Cerebellar cortex (tissue), 1 donor: Measurements from ENCODE around the gene VAMP4.

Experiments
- DNase-seq: peaks from one replicate; pipeline ENCODE4 v3.0.0-alpha.2; 2015; ENCODE audit warnings: low spot score

The VAMP4 gene, protein sequence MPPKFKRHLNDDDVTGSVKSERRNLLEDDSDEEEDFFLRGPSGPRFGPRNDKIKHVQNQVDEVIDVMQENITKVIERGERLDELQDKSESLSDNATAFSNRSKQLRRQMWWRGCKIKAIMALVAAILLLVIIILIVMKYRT

DNA sequence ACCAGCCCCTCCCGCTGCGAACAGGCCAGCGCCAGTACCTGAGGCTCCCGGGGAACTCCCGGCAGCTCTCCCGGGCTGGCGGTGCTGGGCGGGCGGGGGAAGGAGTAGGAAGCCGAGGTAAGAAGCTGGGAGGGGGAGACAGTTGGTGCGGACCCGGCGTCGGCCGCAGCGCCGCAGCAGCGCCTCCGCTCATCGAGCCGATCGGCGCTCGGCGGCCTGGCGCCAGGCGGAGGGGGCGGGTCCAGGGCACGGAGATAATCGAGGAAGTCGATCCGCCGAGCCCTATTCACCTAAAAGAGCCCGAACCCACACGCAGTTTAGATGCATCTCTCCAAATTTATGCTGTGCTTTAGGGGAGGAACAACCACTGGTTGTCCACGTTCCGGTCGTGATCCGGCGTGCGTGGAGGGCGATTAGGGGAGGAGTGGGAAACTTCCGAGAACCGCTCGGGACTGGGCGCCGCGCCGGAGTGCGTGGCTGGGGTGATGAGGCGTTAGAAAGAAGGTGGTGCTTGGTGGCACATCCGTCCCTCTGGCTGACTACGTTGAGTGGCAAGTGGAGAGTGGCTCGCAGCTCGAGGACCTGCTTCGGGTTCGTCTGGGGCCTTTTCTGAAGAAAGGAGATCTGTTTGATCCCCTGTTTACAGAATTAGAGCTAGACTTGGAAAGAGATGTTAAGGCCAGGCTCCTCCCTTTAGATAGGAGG is at the start of gene VAMP4:
VAMP4 (minus strand) TSS at position 194 of the 705 bp plus-strand sequence. CDS start 3,651 bp downstream, outside the sequence.
- peak; percentile 86 for DNase-seq

DNA sequence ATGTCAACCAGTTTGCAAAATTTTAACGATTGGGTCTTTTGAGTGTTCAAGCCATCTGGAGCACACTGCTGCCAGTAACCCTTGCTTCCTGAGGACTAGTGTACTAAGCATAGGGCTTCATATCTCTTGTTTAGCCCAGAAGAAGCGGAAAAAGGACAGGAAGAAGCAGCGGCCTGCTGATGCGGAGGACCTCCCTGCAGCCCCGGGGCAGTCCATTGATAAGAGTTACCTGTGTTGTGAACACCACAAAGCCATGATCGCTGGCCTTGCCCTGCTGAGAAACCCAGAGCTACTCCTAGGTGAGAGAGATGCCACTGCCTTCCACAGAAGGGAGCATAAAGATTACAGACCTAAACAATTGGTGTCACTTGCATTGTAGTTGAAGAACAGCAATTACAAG is 48.5 kb upstream of the VAMP4 start:
- DNase-seq: no peak

DNA sequence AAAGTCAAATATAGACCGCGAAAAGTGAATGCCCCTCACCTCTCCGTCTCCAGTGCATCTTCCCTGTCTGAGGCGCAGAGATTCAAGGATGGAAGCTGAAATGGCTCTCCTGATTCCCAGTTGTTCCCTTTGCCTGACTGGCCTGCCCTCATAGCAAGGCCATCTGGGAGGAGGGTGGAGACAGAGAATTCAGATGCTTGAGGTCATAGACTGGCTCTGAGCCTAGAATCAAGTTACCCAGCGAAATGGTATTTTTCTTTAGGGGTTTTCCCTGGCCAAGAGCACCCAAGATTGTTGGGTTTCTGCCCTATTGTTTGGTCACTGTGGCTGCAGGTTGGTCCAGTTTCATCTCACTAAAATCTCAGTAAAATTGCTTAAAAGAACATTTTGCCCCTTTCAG is 46.8 kb upstream of the VAMP4 start:
- no peak for DNase-seq

DNA sequence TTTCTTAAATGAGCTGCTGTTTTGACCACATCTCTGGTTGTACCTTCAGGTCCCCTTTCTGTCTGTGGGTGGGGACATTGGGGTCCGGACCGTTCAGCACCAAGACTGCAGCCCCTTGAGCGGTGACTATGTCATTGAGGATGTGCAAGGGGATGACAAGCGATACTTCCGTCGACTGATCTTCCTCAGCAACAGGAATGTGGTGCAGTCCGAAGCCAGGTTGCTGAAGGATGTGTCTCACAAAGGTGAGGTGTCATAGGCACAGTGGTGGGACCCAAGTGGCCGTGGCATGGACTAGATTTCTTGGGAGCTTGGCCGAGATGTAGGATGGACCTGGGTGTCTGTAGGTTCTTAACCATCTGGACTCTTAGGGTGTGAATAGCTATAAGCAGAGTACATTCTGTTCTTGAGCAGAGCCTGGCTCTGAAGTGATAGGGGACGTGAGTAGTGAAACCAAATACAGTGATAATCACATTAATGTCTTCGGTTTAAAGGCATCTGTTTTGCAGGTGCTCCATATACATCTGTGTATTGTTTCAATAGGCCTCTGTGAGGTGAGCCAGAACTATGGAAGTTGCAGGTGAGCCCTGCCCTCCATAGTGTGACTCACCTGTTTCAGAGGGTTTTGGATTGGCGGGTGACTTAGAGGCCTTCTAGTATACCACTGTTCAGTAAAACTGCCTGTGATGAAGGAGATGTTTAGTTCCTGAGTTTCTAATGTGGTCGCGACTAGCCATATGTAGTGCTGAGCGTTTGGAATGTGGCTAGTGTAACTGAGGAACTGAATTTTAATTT is 46.0 kb upstream of the VAMP4 start:
- DNase-seq: no peak

DNA sequence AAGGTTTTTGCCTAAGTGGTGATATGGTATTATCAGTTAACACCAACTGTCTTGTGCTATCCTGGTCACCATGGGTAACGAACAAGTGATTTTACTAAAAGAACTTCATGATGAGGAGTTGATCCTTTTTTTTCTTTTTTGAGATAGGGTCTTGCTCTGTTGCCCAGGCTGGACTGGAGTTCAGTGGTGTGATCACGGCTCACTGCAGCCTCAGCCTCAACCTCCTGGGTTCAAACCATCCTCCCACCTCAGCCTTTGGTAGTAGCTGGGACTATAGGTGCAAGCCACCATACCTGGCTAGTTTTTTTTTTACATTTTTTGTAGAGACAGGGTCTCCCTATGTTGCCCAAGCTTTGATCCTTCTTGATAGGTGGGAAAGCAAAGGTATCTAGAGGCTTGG is 44.7 kb upstream of the VAMP4 start:
- DNase-seq: no peak

DNA sequence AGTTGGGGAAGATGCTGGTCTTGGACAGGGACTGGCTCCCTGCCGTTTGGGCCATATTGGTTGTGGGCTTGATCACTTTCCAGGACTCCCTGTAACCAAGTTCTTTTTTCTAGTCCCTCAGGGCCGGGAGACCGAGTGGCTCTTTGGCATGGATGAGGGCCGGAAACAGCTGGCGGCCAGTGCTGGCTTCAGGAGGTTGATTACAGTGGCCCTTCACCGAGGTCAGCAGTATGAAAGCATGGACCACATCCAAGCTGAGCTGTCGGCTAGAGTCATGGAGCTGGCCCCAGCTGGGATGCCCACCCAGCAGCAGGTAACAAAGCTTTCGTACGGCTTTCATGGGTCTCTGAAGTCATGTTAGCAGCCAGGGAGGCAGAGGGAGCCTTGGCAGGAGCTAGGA is 43.9 kb upstream of the VAMP4 start:
- DNase-seq: no peak

DNA sequence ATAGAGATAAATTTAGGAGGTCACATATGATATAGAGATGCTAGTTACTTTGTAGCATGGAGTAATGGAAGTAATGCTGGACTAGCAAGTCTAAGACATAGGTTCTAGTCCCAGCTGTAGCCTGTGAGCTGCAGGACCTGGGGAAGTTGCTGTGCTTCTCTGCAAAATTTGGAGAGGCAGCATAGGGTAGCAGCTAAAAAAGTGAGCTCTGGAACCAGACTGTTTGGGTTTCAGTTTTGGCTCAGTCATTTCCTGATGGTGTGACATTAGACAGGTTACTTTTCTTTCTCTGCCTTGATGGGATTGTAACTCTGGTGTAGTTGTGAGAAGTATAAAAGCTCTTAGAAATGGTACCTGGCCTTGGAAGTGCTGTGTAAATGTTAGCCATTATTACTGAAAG is 42.9 kb upstream of the VAMP4 start:
- DNase-seq: no peak

DNA sequence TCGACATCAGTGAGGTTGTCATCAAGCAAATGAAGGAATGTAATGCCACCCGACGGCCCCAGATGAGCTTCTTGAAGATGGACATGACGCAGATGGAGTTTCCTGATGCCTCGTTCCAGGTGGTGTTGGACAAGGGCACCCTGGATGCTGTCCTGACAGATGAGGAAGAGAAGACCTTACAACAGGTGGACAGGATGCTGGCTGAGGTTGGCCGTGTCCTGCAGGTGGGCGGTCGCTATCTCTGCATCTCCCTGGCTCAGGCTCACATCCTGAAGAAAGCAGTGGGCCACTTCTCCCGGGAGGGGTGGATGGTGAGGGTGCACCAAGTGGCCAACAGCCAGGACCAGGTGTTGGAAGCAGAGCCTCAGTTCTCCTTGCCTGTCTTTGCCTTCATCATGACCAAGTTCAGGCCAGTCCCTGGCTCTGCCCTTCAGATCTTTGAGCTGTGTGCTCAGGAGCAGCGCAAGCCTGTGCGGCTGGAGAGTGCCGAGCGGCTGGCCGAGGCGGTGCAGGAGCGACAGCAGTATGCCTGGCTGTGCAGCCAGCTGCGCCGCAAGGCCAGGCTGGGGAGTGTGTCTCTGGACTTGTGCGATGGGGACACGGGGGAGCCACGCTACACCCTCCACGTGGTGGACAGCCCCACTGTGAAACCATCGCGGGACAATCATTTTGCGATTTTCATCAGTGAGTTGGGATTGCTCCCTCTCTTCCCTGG is 42.1 kb upstream of the VAMP4 start:
- DNase-seq: no peak

DNA sequence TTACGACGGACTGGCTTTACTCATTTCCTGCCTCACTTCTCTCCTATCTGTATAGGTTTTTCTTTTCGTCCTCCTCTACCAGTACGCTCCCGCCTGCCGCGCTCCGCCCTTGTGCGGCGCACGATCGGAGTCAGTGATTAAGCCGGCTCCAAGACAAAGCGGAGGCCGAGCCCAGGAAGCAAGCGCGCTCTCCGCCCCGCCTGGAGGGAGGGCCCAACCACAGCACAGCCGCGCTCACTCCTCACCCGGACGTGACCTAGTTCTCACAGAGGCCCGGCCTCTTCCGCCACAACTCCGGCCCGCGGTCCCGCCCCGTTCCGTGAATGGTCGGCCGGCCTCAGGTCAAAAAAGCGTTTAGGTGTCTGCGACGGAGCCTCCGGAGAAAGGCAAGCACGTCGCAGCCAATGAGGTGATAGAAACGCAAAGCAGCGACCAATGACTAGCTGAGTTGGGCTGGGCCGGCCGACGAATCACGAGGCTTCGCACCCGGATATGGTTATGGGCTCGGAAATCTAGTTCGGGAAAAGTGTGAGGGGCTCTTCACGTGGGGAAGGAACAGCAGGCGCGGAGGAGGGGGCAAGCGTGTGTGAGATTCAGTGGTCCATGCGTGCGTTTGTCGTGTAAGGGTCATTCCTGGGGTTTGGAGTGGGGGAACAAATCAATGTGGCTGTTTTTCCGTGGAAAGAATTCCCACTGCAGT is 39.5 kb upstream of the VAMP4 start, which contains the start of gene METTL13:
METTL13 (plus strand) TSS at position 485 of the 700 bp plus-strand sequence. CDS start 308 bp downstream, outside the sequence.
- DNase-seq: peak; percentile 99

DNA sequence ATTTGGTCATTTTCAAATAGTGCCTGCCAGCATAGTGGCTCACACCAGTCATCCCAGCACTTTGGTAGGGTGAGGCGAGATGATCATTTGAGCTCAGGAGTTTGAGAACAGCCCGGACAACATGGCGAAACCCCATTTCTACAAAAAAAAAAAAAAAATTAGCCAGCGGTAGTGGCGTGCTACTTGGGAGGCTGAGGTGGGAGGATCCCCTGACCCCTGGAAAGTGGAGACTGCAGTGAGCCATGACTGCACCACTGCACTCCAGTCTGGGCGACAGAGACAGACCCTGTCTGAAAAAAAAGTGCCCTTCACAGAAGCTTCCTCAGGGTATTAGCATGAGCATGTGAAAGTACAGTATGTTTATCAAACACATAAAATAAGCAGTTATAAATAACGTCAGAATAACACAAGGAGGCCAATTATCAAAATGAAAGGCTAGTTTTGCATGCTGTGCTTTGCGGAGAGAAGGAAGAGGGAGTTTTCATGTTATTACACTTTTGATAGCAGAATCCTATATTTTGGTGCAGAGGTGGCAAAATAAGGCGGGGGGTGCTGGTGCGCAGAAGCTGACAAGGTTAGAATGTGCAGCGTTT is 38.8 kb upstream of the VAMP4 start:
- DNase-seq: no peak

DNA sequence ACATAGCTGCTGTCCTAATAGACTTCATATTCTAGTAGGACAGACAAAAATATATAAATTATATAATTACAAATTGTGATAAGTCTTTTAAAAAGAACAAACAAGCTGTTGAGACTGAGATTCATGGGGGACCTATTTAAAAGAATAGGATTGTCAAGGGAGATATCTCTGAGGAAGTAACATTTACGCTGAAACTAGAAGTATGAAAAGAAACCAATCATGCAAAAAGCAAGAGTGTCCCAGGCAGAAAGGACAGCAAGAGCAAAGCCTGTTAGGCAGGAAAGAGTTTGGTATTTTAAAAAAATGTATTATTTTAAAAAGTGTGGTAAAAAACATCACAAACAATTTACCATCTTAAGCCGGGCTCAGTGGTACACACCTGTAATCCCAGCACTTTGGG is 30.4 kb upstream of the VAMP4 start:
- no peak for DNase-seq

DNA sequence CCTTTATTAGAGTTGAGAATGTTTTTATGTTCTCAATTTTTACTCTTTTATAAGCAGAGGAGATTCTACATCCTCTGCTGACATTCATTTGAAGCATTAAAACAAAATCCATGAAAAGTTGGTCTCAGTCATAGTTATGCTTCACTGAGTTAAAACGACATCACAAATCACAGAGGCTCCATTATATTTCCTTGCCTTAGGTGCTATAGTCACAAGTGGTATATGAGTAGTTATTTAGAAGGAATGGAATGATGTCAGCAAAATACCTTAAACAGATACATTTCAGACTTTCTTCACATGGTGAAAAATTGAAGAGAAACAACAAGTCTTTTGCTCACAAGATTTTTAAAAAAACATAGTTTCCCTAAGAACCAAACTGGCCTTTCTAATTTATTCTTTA is 27.9 kb upstream of the VAMP4 start:
- DNase-seq: no peak

DNA sequence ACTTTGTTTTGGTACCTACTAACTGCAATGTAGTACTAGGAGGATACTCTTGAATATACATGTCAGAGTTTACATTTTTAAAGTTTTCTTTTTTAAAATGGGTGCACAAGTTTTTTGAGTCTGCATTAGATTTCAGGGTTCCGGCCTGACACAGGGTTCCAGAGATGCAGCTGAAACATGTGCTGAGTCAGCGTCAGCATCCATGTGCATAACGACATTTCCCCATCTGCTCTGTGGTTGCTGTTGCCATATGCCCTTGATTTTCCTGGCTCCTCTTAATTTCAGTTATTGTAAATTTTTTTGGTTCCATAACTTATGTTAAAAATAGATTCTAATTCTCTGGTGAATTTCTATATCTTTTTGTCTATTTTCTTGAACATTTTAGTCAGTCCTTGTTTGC is 27.3 kb upstream of the VAMP4 start:
- peak; percentile 64 for DNase-seq

DNA sequence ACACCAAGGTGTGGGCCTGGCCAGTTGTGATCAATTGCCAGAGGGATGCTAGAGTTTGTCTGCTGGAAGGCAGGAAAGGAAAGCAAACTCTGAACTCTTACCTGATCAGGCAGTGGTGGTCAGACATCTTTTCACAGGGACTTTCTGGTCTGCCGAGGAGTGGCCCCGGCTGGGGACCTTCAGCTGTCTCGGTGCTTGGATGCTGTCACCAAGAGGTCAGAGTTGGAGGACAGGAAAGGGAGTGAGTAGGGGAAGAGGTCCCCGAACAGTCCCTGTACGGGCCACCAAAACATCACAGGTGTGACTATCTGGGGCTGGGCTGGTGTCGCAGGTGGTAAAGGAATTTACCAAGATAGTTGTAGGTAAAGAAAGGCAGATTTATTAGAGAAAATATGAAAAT is 21.9 kb upstream of the VAMP4 start:
- DNase-seq: no peak

DNA sequence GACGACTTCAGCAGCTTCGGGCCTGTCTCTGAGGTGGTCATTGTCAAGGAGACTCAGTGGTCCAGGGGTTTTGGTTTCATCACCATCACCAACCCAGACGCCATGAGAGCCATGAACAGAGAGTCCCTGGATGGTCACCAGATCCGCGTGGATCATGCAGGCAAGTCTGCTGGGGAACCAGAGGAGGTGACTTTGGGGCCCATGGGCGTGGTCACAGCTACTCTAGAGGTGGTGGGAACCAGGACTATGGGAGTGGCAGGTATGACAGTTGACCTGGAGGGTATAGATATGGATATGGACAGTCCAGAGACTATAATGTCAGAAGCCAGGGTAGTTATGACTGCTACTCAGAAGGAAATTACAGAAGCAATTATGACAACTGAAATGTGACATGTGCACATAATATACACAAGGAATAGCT is 20.3 kb upstream of the VAMP4 start:
- DNase-seq: no peak

DNA sequence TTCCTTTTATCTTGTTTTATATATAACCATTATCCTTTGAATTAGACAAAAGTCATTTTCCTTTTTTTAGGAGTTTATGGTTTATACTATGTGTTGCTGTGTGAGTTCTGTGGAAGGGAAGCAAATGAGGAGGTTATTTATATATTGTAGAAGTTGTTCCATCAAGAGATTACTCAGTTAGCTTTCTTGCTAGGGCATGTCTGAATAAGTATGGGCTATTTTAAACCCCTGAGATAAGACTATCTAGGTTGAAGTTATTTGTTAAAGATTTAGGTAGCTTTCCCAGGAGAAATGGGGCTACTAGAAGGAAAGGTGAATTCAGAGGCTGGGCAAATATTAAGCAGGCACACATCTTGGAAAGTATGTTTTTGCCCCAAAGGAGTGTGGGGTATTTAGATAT is 16.1 kb upstream of the VAMP4 start:
- no peak for DNase-seq

DNA sequence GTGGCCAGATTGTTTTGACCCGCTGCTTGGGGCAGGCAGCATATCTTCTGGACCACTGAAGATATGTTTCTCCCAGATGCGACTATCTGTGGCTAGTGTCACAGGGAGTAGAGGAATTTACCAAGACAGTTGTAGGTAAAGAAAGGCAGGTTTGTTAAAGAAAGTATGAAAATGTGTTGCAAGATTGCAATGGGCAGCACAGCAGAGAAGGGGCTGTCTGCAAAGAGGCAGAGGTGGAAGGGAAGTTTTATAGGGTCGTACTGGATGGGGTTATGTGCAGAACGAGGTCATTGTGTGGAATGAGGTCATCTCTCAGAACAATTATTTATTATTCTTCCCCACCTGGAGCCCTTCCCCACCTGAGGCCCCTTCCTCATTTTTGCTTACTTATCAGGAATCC is 15.0 kb upstream of the VAMP4 start:
- no peak for DNase-seq

DNA sequence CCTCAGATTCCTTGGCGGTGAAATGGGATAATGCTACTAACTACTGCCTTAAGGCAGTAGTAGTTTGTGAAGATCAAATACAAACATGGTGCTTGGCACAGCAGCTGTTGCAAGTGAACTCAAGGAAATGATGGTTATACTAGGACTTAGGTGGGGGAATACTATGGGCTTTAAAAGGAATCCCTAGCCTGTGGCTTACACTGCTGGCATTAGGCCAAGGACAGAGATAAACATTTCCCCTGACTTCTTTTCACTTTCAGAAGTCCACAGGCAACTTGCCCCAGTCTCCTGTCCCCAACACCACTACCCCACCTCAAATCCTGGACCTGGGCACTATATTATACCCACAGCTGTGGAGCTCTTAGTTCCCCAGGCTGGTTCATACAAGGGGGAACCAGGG is 13.1 kb upstream of the VAMP4 start:
- DNase-seq: no peak

DNA sequence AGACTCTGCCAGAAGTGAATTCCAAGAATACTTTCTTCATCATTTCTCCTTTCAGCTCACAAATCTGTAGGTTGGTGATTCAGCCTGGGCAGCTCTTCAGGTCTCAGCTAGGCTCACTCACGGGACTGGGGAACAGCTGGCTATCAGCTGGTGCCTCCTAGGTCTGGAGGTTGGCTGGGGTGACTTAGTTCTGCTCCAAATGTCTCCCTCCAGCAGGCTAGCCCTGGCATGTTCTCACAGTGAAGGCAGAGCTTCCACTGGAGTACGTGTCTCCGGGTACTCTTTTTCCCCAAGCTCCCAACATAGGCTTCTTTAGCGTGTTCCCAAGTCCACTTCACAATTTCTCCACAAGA is 12.5 kb upstream of the VAMP4 start:
- no peak for DNase-seq

DNA sequence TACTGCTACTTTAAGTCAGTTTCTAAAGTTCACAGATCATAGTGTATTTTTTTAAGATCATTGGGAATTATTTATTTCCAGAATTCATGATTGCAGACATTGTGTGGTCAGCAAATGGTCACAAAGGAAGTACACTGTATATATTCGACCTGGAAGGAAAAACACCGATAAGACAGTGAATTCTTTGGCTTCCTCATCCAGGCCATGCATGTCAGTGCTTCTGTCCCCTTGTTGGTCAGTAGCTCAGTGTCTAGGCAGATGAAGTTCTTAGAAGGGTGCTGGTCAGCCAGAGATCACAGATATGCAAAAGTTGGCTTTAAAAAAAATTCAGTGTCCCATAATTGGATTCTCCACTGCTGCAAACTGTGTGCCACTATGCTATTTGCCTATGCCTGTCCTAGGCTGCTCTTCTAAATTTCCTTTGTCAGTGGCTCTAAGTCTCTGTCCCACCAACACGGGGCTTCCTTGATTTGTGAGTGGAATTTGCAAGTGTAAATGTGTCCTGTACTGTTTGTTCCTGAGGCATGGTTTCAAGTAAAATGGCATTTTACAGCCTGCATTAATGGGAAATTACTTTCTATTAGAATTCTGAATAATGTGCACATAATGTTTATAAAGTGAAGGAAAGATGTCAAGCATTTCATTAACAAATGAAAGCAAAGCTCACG is 12.0 kb upstream of the VAMP4 start:
- no peak for DNase-seq

DNA sequence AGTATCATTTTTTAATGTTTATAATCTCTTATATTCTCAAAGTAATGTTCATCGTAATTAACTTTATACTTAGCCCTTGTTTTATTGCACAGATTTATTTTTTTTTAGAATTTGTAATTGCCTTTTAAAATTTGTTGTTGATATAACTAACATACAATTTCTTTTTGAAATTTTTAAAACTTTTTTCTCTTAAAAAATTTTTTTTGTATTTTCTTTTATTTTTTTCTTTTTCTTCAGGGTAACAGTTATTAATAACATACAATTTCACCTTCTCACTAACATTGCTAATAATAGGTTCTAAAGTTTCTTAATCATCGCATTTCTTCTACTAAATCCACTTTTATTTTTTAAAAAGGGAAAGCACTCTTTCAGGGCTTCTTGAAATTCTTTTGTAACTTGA is 11.3 kb upstream of the VAMP4 start:
- no peak for DNase-seq
